GM23338 (cell line): Measurements from ENCODE around the gene MAGEA4. TPM values are rescaled to one million over a fixed set of nuclear protein-coding genes. Genes with fewer than 3 reads are reported as not detected.

ENCODE experiments used
- ATAC-seq: fragments of 200-7000 bp; cut with Tn5 transposase; 3 replicates; pipeline ENCODE4 v1.9.1; 2020
- DNase-seq: peaks from one replicate; pipeline ENCODE4 v3.0.0-alpha.2; 2015; ENCODE audit warnings: low spot score
- H2AFZ ChIP-seq: fragments of 200-600 bp; sonication (generic); 2 replicates; pipeline ENCODE4 v1.8.0; 2016; ENCODE audit warnings: antibody characterized with exemption, mild to moderate bottlenecking, moderate library complexity
- H3F3A ChIP-seq: fragments of 200-600 bp; sonication (generic); replicated peaks from 2 replicates; pipeline ENCODE4 v1.8.0; 2017; ENCODE audit warnings: antibody characterized with exemption, mixed run types, low read depth
- H3K27ac ChIP-seq: fragments of 200-600 bp; sonication (generic); 2 replicates; pipeline ENCODE4 v1.6.1; 2016; ENCODE audit warnings: low read depth
- H3K27me3 ChIP-seq: fragments of 200-600 bp; sonication (generic); 2 replicates; pipeline ENCODE4 v1.8.0; 2016; ENCODE audit warnings: mild to moderate bottlenecking, mixed run types, moderate library complexity; ENCODE audit not compliant: insufficient read depth
- H3K36me3 ChIP-seq: fragments of 200-600 bp; sonication (generic); 2 replicates; pipeline ENCODE4 v1.8.0; 2016; ENCODE audit warnings: mild to moderate bottlenecking; ENCODE audit not compliant: insufficient read depth
- H3K4me1 ChIP-seq: fragments of 200-600 bp; sonication (generic); 2 replicates; pipeline ENCODE4 v1.8.0; 2016; ENCODE audit warnings: mild to moderate bottlenecking, moderate library complexity; ENCODE audit not compliant: insufficient read depth
- H3K4me2 ChIP-seq: fragments of 200-600 bp; sonication (generic); 2 replicates; pipeline ENCODE4 v1.7.1; 2017; ENCODE audit warnings: mixed run types
- H3K4me3 ChIP-seq: fragments of 200-600 bp; sonication (generic); 2 replicates; pipeline ENCODE4 v1.6.1; 2016; ENCODE audit warnings: mixed run types
- H3K79me2 ChIP-seq: fragments of 200-600 bp; sonication (generic); replicated peaks from 2 replicates; pipeline ENCODE4 v1.8.0; 2017; ENCODE audit warnings: mild to moderate bottlenecking; ENCODE audit not compliant: insufficient read depth
- H3K9me2 ChIP-seq: fragments of 200-600 bp; sonication (generic); 2 replicates; pipeline ENCODE4 v1.8.0; 2017; ENCODE audit not compliant: insufficient read depth
- H4K20me1 ChIP-seq: fragments of 200-600 bp; sonication (generic); replicated peaks from 2 replicates; pipeline ENCODE4 v1.8.0; 2017; ENCODE audit warnings: mild to moderate bottlenecking; ENCODE audit not compliant: insufficient read depth
- H3K27ac Mint-ChIP-seq: 2 replicates; pipeline ENCODE4 v1.8.0; 2020; ENCODE audit warnings: inconsistent platforms, mild to moderate bottlenecking, moderate library complexity, mixed read lengths
- H3K27me3 Mint-ChIP-seq: 3 replicates; pipeline ENCODE4 v1.8.0; 2022; ENCODE audit warnings: low read depth, mild to moderate bottlenecking, moderate library complexity, mixed read lengths, inconsistent platforms; ENCODE audit not compliant: insufficient read depth, poor library complexity
- H3K36me3 Mint-ChIP-seq: 3 replicates; pipeline ENCODE4 v1.8.0; 2021; ENCODE audit warnings: low read depth, mild to moderate bottlenecking, inconsistent platforms, moderate library complexity, mixed read lengths
- H3K4me1 Mint-ChIP-seq: 3 replicates; pipeline ENCODE4 v1.8.0; 2020; ENCODE audit warnings: mild to moderate bottlenecking, inconsistent platforms, mixed read lengths
- H3K4me3 Mint-ChIP-seq: 3 replicates; pipeline ENCODE4 v1.8.0; 2021; ENCODE audit warnings: moderate library complexity, mild to moderate bottlenecking, inconsistent platforms, mixed read lengths
- H3K9me3 Mint-ChIP-seq: 3 replicates; pipeline ENCODE4 v1.8.0; 2020; ENCODE audit warnings: moderate library complexity, mild to moderate bottlenecking, inconsistent platforms, mixed read lengths
- CREB1 ChIP-seq: fragments of 250-450 bp; sonication (Bioruptor Pico); IDR thresholded peaks from 2 replicates; pipeline ENCODE4 v1.5.0; 2020; ENCODE audit warnings: low read depth, mild to moderate bottlenecking, moderate library complexity
- CTCF ChIP-seq, 2 experiments: fragments of 200-600 bp in 1 of 2; sonication (generic) in 1 of 2; conservative IDR thresholded peaks; 2 replicates each; pipeline versions ENCODE4 v1.5.1 to v1.6.1; 2016 to 2017; ENCODE audit warnings: antibody characterized with exemption in 2 of 2, low read depth in 2 of 2, mild to moderate bottlenecking in 2 of 2, moderate library complexity in 1 of 2
- ETS1 ChIP-seq: IDR thresholded peaks from 2 replicates; pipeline ENCODE4 v1.6.1; 2016; ENCODE audit warnings: antibody characterized with exemption
- EZH2phosphoT487 ChIP-seq: fragments of 200-600 bp; sonication (generic); IDR thresholded peaks from one replicate; pipeline ENCODE4 v1.8.1; 2018; ENCODE audit warnings: antibody characterized with exemption; ENCODE audit not compliant: unreplicated experiment
- JUNB ChIP-seq: IDR thresholded peaks from one replicate; pipeline ENCODE4 v1.6.1; 2016; ENCODE audit warnings: antibody characterized with exemption; ENCODE audit not compliant: unreplicated experiment
- POLR2AphosphoS5 ChIP-seq: IDR thresholded peaks from 2 replicates; pipeline ENCODE4 v1.6.1; 2016; ENCODE audit warnings: antibody characterized with exemption, low read depth
- REST ChIP-seq: IDR thresholded peaks from one replicate; pipeline ENCODE4 v1.6.1; 2018; ENCODE audit warnings: antibody characterized with exemption; ENCODE audit not compliant: unreplicated experiment
- STAT1 ChIP-seq: IDR thresholded peaks from one replicate; pipeline ENCODE4 v1.6.1; 2016; ENCODE audit warnings: antibody characterized with exemption; ENCODE audit not compliant: unreplicated experiment
- ZNF114 ChIP-seq: fragments of 250-450 bp; sonication (Bioruptor Pico); IDR thresholded peaks from 2 replicates; pipeline ENCODE4 v1.5.0; 2020; ENCODE audit warnings: mild to moderate bottlenecking, moderate library complexity
- ZNF331 ChIP-seq: fragments of 250-450 bp; sonication (Bioruptor Pico); IDR thresholded peaks from 2 replicates; pipeline ENCODE4 v1.5.0; 2020; ENCODE audit warnings: low read depth, mild to moderate bottlenecking, moderate library complexity
- ZNF462 ChIP-seq: fragments of 250-450 bp; sonication (Bioruptor Pico); IDR thresholded peaks from 2 replicates; pipeline ENCODE4 v1.5.0; 2020; ENCODE audit warnings: mild to moderate bottlenecking, moderate library complexity
- polyA plus RNA-seq: library from polyadenylated mRNA; unstranded; fragments of >200 nt; fragmentation: Nextera tagmentation; extraction: Ambion mirVana; gene quantifications from 2 replicates; pipeline ENCODE4 v1.2.1, GENCODE V29; 2016
- total RNA-seq: library from RNA; depleted of rRNA; stranded (reverse); fragments of >200 nt; shearing (Covaris generic); gene quantifications from 2 replicates; pipeline ENCODE4 v1.2.3, GENCODE V29; 2014

MAGEA4 gene
- total and polyA plus RNA-seq, 2 experiments from 2014 or later, result 0.73 to 2.8 TPM

GRCh38 chrX:151875270-151876026 is 37.2 kb upstream of the MAGEA4 start (continued):
- TF ChIP-seq CTCF (conservative IDR thresholded peaks at IDR 0.05; ENCODE audit: low read depth in 2 of 2) (no peak), ETS1 (no peak), POLR2AphosphoS5 (no peak), ZNF462 (CRISPR knock-in tag) (no peak), JUNB (no peak)

GRCh38 chrX:151878574-151878973 is 34.1 kb upstream of the MAGEA4 start:
- Mint-ChIP-seq H3K36me3 (no peaks in the 10 kb centered on the region; the same call in 2 of the 3 replicates), H3K27ac (no peak overlapping the region), H3K9me3 (peaks cover 11% of the 10 kb centered on the region; the same call in 2 of the 3 replicates), H3K4me1 (no peaks in the 10 kb centered on the region; the same call in 2 of the 3 replicates), H3K27me3 (no peaks in the 10 kb centered on the region), H3K4me3 (no peak overlapping the region)
- Histone ChIP-seq H3K4me2 (no peak overlapping the region), H3K4me1 (no peaks in the 10 kb centered on the region), H3K36me3 (no peaks in the 10 kb centered on the region), H3K27me3 (no peaks in the 10 kb centered on the region), H3K4me3 (no peak overlapping the region), H3K27ac (no peak overlapping the region), H4K20me1 (no peaks in the 10 kb centered on the region), H3F3A (no peaks in the 10 kb centered on the region), H3K9me2 (no peaks in the 10 kb centered on the region), H2AFZ (no peak overlapping the region), H3K79me2 (no peaks in the 10 kb centered on the region)
- ATAC-seq (no peak), DNase-seq (no peak)
- TF ChIP-seq EZH2phosphoT487 (no peak), ZNF114 (CRISPR knock-in tag) (no peak), STAT1 (no peak), REST (no peak), CREB1 (no peak), POLR2AphosphoS5 (no peak), ZNF331 (CRISPR knock-in tag) (no peak)
